ENCODE data around the gene CAND2. TPM values are rescaled to one million over a fixed set of nuclear protein-coding genes. Genes with fewer than 3 reads are reported as not detected.
"Not testable (repeated sequence)": the region's sequence is repeated elsewhere in the genome, so short reads cannot be mapped to it uniquely, and the experiment has no call there.

CAND2 gene
- total RNA-seq, 6 experiments from 2014 or later, result 4.5 to 10.5 (median 8.3) TPM

DNA sequence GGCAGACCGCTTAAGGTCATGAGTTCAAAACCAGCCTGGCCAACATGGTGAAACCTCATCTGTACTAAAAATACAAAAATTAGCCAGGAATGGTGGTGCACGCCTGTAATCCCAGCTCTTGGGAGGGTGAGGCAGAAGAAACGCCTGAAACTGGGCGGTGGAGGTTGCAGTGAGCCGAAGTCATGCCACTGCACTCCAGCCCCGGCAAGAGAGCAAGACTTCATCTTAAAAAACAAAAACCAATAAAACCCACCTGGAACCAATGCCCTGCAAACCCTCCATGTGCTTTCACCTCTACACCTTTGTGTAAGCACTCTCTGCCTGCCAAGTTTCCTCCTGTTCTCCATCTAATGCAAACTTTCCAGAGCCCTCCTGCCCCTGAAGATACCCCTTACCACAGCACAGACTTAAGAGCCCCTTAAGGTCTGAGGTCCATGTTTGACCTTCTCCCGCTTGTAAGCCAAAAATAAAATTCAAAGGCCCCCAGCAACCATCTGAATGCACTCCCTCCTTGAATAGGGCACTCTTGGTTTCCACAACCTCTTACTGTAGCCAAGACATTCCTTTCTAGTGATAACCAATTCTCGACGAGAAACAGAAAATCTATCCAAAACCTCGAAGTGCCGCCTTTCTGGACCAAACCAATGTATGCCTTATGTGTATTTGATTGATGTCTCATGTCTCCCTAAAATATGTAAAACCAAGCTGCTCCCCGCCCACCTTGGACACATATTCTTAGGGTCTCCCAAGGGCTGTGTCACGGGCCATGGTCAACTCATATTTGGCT, 41.9 kb downstream of the CAND2 start:
- H3K27ac Mint-ChIP-seq, result peak overlapping the region; percentile 99
- peaks cover 65% of the 10 kb centered on the region for H3K36me3 Mint-ChIP-seq (ENCODE audit: low read depth)
- peak overlapping the region; percentile 99 for H3K4me3 Mint-ChIP-seq
- DNase-seq, result no peak
- H3K4me1 Mint-ChIP-seq (ENCODE audit: low read depth), result peaks cover 49% of the 10 kb centered on the region
- TF ChIP-seq, protein P1, sequence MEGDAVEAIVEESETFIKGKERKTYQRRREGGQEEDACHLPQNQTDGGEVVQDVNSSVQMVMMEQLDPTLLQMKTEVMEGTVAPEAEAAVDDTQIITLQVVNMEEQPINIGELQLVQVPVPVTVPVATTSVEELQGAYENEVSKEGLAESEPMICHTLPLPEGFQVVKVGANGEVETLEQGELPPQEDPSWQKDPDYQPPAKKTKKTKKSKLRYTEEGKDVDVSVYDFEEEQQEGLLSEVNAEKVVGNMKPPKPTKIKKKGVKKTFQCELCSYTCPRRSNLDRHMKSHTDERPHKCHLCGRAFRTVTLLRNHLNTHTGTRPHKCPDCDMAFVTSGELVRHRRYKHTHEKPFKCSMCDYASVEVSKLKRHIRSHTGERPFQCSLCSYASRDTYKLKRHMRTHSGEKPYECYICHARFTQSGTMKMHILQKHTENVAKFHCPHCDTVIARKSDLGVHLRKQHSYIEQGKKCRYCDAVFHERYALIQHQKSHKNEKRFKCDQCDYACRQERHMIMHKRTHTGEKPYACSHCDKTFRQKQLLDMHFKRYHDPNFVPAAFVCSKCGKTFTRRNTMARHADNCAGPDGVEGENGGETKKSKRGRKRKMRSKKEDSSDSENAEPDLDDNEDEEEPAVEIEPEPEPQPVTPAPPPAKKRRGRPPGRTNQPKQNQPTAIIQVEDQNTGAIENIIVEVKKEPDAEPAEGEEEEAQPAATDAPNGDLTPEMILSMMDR (IDR thresholded peaks at IDR 0.05), result no peak
- no peaks in the 10 kb centered on the region for H3K9me3 Mint-ChIP-seq
- peaks cover 5% of the 10 kb centered on the region; the same call in 1 of the 2 replicates for H3K27me3 Mint-ChIP-seq (ENCODE audit: insufficient read depth)

DNA sequence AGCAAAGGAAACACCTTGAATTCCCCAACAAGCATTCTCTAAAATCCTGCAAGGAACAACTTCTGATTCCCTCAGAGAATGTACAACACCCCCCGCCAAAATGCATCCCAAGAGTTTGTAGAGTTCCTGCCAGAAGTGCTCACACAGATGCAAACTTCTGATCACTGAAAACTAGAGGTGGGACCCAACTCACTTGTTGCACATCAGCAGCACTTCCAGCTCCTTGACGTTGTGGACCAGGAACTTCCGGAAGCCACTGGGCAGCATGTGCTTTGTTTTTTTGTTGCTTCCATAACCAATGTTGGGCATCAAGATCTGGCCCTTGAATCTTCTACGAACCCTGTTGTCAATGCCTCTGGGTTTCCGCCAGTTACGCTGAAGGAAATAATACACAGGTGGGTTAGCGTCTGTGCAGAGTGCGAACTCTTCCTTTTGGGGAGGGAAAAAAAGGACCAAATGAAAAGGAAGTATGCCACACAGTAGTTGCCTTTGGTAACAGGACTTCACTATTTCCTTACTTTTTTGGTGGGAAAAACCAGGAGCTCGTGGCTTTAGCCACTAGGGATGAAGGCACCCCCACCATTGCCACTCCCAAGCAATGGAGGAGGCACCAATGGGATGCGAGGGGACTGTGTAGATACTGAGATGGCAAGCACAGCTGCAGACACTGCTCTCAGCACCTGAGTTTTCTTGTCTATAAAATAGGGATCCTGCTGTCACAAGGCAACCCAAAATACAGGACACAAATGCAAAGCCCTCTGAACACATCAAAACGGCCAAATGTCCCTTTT, 42.9 kb downstream of the CAND2 start:
- Mint-ChIP-seq H3K27ac (peak overlapping the region; percentile 99), H3K27me3 (ENCODE audit: insufficient read depth) (peaks cover 2% of the 10 kb centered on the region; the same call in 1 of the 2 replicates), H3K36me3 (ENCODE audit: low read depth) (peaks cover 56% of the 10 kb centered on the region), H3K4me3 (peak overlapping the region; percentile 99), H3K9me3 (no peaks in the 10 kb centered on the region), H3K4me1 (ENCODE audit: low read depth) (peaks cover 49% of the 10 kb centered on the region)
- DNase-seq, result no peak
- TF ChIP-seq, protein P1 (IDR thresholded peaks at IDR 0.05), result no peak

DNA sequence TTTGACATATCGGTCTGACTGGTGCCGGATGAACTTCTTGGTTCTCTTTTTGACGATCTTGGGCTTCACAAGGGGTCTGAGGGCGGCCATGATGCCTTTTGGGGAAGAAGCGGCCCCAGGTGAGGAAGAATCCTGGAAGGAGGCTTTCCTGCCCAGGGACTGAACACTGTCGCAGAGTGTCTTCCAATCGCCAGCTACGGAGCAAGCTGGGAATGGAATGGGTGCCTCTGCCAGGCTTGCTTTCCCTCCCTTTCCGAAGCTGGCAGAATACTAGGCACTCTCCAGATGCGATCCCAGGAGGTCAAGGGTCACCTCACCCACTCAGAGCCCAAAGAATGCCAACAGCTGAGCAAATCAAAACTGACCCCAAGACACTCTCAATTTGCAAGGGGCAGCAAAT, 43.7 kb downstream of the CAND2 start:
- Mint-ChIP-seq H3K36me3 (ENCODE audit: low read depth) (peaks cover 56% of the 10 kb centered on the region), H3K4me3 (peak overlapping the region; percentile 99), H3K27ac (peak overlapping the region; percentile 99), H3K4me1 (ENCODE audit: low read depth) (peaks cover 49% of the 10 kb centered on the region)
- H3K9me3 Mint-ChIP-seq; H3K27me3 Mint-ChIP-seq (ENCODE audit: insufficient read depth); DNase-seq: not testable (repeated sequence)

DNA sequence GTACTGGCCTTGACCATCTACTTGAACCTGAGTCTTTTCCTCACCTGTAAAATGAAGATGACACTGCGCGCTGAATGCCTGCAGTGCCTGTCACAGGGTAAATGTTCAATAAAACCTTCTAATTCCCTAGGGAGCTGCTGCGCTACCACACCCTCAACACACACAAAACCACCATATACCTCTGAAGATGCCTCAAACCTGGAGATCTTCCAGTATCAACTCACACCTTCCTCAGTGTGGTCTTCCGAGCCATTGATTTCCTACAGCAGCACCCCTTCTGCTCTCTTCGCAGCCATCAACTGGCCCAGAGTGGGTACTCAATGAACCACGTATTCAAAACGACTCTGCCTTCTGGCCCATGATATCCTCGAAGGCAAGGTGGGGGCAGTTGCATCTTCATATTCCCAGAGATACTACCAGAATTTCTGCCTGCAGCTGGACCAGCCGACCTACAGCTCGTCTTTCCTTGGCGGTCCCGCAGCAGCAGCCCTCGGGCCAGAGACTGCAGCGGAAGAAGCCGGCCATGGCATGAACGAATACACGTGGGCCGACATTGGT, 44.2 kb downstream of the CAND2 start:
- H3K27ac Mint-ChIP-seq, result peak overlapping the region; percentile 99
- H3K4me1 Mint-ChIP-seq (ENCODE audit: low read depth), result peaks cover 49% of the 10 kb centered on the region
- TF ChIP-seq, protein P1 (IDR thresholded peaks at IDR 0.05), result no peak
- peaks cover 2% of the 10 kb centered on the region; the same call in 1 of the 2 replicates for H3K27me3 Mint-ChIP-seq (ENCODE audit: insufficient read depth)
- H3K9me3 Mint-ChIP-seq, result no peaks in the 10 kb centered on the region
- peaks cover 55% of the 10 kb centered on the region for H3K36me3 Mint-ChIP-seq (ENCODE audit: low read depth)
- no peak for DNase-seq
- peak overlapping the region; percentile 99 for H3K4me3 Mint-ChIP-seq

DNA sequence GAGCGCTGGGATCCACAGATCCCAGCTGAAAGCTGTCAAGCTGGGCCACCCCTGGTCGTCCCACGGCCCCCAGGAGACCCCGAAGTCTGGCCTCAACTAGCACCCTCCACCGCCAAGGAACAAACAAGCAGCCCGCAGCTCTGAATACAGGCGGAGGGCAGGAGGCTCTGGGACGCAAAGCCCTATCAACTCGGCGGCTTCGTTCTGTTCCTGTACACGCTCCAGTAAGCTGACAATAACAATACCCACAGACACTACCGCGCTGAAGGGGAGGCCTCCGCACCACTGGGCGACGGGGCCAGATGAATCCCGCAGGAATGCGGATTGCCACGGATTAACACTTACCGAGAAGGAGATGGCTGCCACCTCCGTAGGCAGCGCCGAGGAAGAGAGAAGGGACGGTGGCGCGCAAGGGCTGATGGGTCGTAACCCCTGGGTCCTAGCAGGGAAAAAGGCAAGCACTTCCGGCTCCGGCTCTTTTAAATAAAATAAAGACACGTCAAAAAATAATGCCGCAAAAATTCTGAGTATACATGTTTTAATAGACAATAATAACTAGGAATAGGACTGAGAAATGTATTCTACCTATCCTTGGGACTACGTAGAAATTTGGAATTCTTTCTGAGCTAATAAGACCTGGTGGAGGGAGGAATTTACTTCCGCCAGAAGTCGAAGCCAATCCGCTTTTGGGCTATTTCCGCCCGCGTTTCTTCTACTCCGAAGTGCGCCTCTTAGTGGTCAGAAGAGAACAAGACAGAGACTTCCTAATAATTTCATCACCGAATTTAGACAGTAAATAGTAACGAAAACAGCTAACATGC, 44.9 kb downstream of the CAND2 start, which contains the start of gene RPL32:
RPL32 (minus strand) TSS at position 417 of the 821 bp plus-strand sequence. CDS start 1,328 bp downstream, outside the sequence.
- H3K36me3 Mint-ChIP-seq (ENCODE audit: low read depth), result peaks cover 48% of the 10 kb centered on the region
- TF ChIP-seq, protein P1 (IDR thresholded peaks at IDR 0.05), result peak; percentile 91
- H3K4me1 Mint-ChIP-seq (ENCODE audit: low read depth), result peaks cover 50% of the 10 kb centered on the region
- H3K4me3 Mint-ChIP-seq, result peak within 1 kb of the TSS; percentile 99
- no peaks in the 10 kb centered on the region for H3K9me3 Mint-ChIP-seq
- H3K27me3 Mint-ChIP-seq (ENCODE audit: insufficient read depth), result peaks cover 2% of the 10 kb centered on the region; the same call in 1 of the 2 replicates
- DNase-seq, result peak; percentile 91
- peak within 1 kb of the TSS; percentile 99 for H3K27ac Mint-ChIP-seq

Data from HFFc6 (cell line).